ENCODE data around the gene CCNY. TPM values are rescaled to one million over a fixed set of nuclear protein-coding genes. Genes with fewer than 3 reads are reported as not detected.
A peak's percentile ranks its signal among the peaks of the same experiment; 100 is the strongest.

The CCNY gene
- total and polyA plus RNA-seq, 9 donors = 48.0 to 99.6 (median 89.1) TPM

DNA sequence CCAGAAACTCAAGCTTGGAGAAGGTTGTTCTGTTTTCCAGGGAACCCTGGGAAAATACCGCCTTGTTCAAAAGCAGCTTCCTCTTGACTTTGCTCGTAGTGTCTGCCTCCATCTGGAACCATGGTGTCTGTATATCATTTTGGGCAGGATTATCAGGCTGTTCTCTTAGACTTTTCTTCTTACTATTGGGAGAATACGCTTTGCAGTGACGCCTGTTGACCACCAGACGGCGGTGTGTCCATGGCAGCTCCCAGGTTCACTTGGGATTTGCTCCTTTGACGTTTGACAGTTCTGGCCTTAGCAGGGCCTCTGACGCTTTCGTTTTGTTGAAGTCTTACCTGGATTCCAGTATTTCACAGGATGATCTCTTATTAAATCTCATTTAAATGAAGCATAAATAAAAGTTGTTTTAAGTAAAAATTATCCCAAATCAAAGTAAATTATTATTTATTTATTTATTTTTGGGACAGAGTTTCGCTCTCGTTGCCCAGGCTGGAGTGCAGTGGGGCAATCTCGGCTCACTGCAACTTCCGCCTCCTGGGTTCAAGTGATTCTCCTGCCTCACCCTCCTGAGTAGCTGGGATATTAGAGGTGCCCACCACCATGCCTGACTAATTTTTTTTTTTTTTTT is 227.1 kb downstream of the CCNY start:
- Histone ChIP-seq H3K4me1 (ENCODE audit: control insufficient read depth, insufficient read depth, low read length) (peaks cover 26% of the 10 kb centered on the region), H3K36me3 (ENCODE audit: control insufficient read depth, insufficient read depth, low read length) (peaks cover 40% of the 10 kb centered on the region), H3K4me3 (ENCODE audit: low read length) (no peak overlapping the region), H3K27me3 (ENCODE audit: control insufficient read depth, insufficient read depth, low read length) (no peaks in the 10 kb centered on the region), H3K9me3 (replicated peaks; ENCODE audit: control insufficient read depth, low read depth, low read length) (no peaks in the 10 kb centered on the region), H3K27ac (ENCODE audit: low read length) (no peak overlapping the region)
- WGBS (ENCODE audit: insufficient coverage) = 0% methylated on average over 1 of the region's 13 CpGs
- DNase-seq = peak; percentile 72

DNA sequence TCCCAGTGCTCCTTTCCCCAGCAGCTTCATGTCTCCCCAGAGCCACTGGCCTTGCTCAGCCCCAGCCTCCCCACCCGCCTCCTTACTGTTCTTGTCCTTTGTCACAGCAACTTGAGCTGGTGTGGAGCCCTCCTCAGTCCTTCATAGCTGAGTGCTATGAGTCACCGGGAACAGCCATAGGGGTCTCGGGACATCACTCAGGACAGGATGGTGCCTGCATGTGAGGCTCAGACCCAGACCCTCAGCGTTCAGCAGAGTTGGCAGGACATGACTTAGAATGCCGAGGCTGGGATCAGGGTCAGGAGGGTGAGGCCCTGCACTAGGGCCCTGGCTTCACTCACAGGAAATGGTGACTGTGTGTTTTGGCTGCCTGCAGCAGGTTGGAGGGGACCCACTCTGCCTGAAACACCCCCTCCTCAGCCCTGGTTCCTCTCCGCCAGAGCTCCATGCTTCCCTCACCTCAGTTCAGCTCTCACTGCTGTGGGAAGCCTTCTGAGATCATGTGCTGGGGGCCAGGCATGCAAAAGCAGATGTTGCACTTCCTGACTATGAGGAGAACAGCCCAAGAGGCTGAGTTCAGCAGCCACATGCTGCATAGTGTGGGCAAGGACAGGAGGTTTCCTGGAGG is 228.1 kb downstream of the CCNY start:
- no peaks in the 10 kb centered on the region for H3K9me3 ChIP-seq (replicated peaks; ENCODE audit: control insufficient read depth, low read depth, low read length)
- H3K27me3 ChIP-seq (ENCODE audit: control insufficient read depth, insufficient read depth, low read length) = no peaks in the 10 kb centered on the region
- no peak overlapping the region for H3K4me3 ChIP-seq (ENCODE audit: low read length)
- H3K4me1 ChIP-seq (ENCODE audit: control insufficient read depth, insufficient read depth, low read length) = peaks cover 26% of the 10 kb centered on the region
- WGBS (ENCODE audit: insufficient coverage) = 37% methylated on average over 5 of the region's 6 CpGs
- H3K27ac ChIP-seq (ENCODE audit: low read length) = peak overlapping the region; percentile 74
- DNase-seq = peak; percentile 77
- H3K36me3 ChIP-seq (ENCODE audit: control insufficient read depth, insufficient read depth, low read length) = peaks cover 46% of the 10 kb centered on the region

DNA sequence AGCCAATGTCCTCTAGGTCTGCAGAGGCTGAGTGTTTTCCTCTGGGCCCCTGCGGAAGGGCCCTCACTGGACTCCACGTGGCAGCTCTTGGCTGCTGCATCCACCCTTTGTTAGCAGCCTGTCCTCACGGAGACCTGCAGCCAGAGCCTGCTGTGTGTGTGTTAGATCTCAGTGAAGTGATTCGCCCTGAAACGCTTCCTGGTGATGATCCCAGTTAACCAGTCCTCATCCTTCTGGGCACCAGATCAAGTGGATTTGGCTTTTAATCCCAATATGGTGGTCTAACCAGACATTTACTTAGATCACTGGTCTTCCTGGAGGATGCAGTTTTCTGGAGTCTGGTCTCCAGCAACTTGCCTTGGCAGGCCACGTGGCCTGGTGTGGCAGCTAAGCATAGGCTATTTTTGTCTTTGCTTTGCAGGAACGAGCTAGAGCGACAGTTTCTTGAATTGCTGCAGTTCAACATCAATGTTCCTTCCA is 229.3 kb downstream of the CCNY start:
- H3K4me1 ChIP-seq (ENCODE audit: control insufficient read depth, insufficient read depth, low read length) = peaks cover 26% of the 10 kb centered on the region
- WGBS (ENCODE audit: insufficient coverage) = 67% methylated on average over 4 of the region's 8 CpGs
- peak; percentile 45 for DNase-seq

GRCh38 chr10:35567951-35568350 is 231.6 kb downstream of the CCNY start:
- Histone ChIP-seq H3K27ac (ENCODE audit: low read length) (no peak overlapping the region), H3K9me3 (replicated peaks; ENCODE audit: control insufficient read depth, low read depth, low read length) (no peaks in the 10 kb centered on the region), H3K4me3 (ENCODE audit: low read length) (no peak overlapping the region), H3K27me3 (ENCODE audit: control insufficient read depth, insufficient read depth, low read length) (no peaks in the 10 kb centered on the region), H3K4me1 (ENCODE audit: control insufficient read depth, insufficient read depth, low read length) (peaks cover 23% of the 10 kb centered on the region), H3K36me3 (ENCODE audit: control insufficient read depth, insufficient read depth, low read length) (peaks cover 42% of the 10 kb centered on the region)
- 83% methylated on average over 5 of the region's 6 CpGs for WGBS (ENCODE audit: insufficient coverage)
- no peak for DNase-seq

More for the DNA sequence above, 229.3 kb downstream of the CCNY start:
- no peaks in the 10 kb centered on the region for H3K27me3 ChIP-seq (ENCODE audit: control insufficient read depth, insufficient read depth, low read length)
- no peaks in the 10 kb centered on the region for H3K9me3 ChIP-seq (replicated peaks; ENCODE audit: control insufficient read depth, low read depth, low read length)
- H3K36me3 ChIP-seq (ENCODE audit: control insufficient read depth, insufficient read depth, low read length) = peaks cover 41% of the 10 kb centered on the region
- H3K4me3 ChIP-seq (ENCODE audit: low read length) = no peak overlapping the region
- peak overlapping the region; percentile 69 for H3K27ac ChIP-seq (ENCODE audit: low read length)

DNA sequence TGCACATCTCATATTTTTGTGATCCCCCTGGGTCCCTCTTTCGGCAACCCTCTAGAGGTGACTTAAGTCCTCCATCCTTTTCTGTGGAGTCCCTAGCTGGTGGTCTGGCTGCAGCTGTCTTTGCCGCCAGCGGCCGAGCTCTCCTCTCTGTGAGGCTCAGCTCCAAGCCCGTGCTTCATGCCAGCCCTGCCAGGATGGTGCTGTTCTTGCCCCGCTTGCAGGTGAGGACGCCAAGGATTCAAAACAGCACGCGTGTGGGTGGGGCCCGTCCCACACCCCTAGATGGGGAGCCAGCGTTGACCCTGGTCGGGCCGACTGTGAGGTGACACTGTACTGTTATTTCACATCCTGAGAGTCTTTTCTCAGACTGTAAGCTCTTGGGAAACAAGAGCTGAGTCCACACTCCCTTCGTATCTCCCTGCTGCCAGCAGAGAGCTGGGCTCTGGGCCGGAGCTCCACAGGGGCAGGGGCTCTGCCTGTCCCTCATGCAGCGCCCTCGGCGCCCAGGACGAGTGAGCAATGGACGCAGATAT is 232.2 kb downstream of the CCNY start:
- Histone ChIP-seq H3K27ac (ENCODE audit: low read length) (no peak overlapping the region), H3K36me3 (ENCODE audit: control insufficient read depth, insufficient read depth, low read length) (peaks cover 47% of the 10 kb centered on the region), H3K4me3 (ENCODE audit: low read length) (no peak overlapping the region), H3K9me3 (replicated peaks; ENCODE audit: control insufficient read depth, low read depth, low read length) (no peaks in the 10 kb centered on the region), H3K4me1 (ENCODE audit: control insufficient read depth, insufficient read depth, low read length) (peaks cover 24% of the 10 kb centered on the region), H3K27me3 (ENCODE audit: control insufficient read depth, insufficient read depth, low read length) (no peaks in the 10 kb centered on the region)
- 85% methylated on average over 19 of the region's 20 CpGs for WGBS (ENCODE audit: insufficient coverage)
- no peak for DNase-seq

GRCh38 chr10:35569111-35569707 is 232.9 kb downstream of the CCNY start:
- H3K9me3 ChIP-seq (replicated peaks; ENCODE audit: control insufficient read depth, low read depth, low read length) = no peaks in the 10 kb centered on the region
- H3K4me1 ChIP-seq (ENCODE audit: control insufficient read depth, insufficient read depth, low read length) = peaks cover 23% of the 10 kb centered on the region
- DNase-seq = peak; percentile 45
- H3K36me3 ChIP-seq (ENCODE audit: control insufficient read depth, insufficient read depth, low read length) = peaks cover 50% of the 10 kb centered on the region
- H3K4me3 ChIP-seq (ENCODE audit: low read length) = no peak overlapping the region
- no peaks in the 10 kb centered on the region for H3K27me3 ChIP-seq (ENCODE audit: control insufficient read depth, insufficient read depth, low read length)
- WGBS (ENCODE audit: insufficient coverage) = 69% methylated on average over 7 of the region's 19 CpGs
- H3K27ac ChIP-seq (ENCODE audit: low read length) = no peak overlapping the region

DNA sequence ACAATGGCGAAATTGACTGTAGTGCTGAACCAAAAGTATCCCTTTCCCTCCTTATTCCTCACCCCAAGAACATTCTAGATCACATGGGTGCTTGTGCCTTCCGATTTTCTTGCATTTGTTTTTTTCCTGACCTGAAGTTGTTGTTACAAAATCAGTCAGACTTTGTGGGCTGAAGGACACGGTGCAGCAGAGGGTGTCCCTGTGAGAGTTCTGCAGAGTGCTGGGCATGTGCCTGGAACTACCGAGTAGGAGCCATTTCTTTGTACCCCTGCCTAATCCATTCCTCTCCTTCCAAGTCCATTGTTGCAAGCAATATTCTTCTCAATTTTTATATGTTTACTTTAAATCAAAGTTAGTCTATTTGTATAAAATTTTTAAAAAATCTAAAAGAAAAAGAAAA is 233.5 kb downstream of the CCNY start:
- H3K36me3 ChIP-seq (ENCODE audit: control insufficient read depth, insufficient read depth, low read length) = peaks cover 53% of the 10 kb centered on the region
- DNase-seq = no peak
- H3K4me3 ChIP-seq (ENCODE audit: low read length) = no peak overlapping the region
- no peaks in the 10 kb centered on the region for H3K9me3 ChIP-seq (replicated peaks; ENCODE audit: control insufficient read depth, low read depth, low read length)
- no peak overlapping the region for H3K27ac ChIP-seq (ENCODE audit: low read length)
- no peaks in the 10 kb centered on the region for H3K27me3 ChIP-seq (ENCODE audit: control insufficient read depth, insufficient read depth, low read length)
- 78% methylated on average over 3 of the region's 4 CpGs for WGBS (ENCODE audit: insufficient coverage)
- peaks cover 20% of the 10 kb centered on the region for H3K4me1 ChIP-seq (ENCODE audit: control insufficient read depth, insufficient read depth, low read length)

DNA sequence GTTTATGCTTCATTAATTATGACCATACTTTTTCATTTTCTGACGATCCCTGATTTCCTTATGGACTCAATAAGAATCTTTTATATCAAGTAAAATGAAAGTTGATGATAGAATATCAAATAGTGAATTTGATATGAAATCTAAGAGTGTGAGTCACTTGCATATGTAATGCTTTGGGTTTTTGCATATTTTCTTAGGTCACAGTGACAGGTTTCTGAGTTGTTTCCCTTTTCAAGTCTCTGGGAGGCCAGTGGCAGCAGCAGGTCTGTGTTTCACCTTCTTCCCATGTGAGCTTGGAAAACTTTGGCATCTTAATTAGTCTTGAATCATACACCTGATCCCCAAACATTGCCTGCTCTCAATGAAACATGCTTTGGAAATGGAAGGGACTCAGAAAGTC is 234.1 kb downstream of the CCNY start:
- Histone ChIP-seq H3K4me1 (ENCODE audit: control insufficient read depth, insufficient read depth, low read length) (peaks cover 15% of the 10 kb centered on the region), H3K36me3 (ENCODE audit: control insufficient read depth, insufficient read depth, low read length) (peaks cover 55% of the 10 kb centered on the region), H3K9me3 (replicated peaks; ENCODE audit: control insufficient read depth, low read depth, low read length) (no peaks in the 10 kb centered on the region), H3K4me3 (ENCODE audit: low read length) (no peak overlapping the region), H3K27me3 (ENCODE audit: control insufficient read depth, insufficient read depth, low read length) (no peaks in the 10 kb centered on the region), H3K27ac (ENCODE audit: low read length) (no peak overlapping the region)
- no CpG with 5 or more reads among the region's 1 CpG for WGBS (ENCODE audit: insufficient coverage)
- DNase-seq = no peak

DNA sequence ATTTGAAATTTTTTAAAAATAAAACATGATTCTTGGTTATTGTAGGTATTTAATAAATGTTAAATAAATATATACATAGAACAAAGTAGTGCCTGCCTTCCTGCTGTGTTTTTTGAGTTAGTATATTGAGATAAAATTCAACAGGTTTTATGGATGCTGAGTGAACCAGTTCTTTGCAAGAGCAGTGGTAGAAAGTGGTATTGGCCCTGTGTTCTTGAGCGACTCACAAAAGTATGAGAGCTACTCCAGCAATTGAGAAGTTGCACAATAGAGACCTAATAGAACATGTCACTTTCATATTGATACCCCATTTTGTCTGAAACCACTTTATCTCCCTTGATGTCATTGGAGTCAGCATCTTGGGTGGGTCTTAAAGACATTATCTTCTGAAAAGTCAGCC is 236.3 kb downstream of the CCNY start:
- no peak overlapping the region for H3K27ac ChIP-seq (ENCODE audit: low read length)
- H3K4me1 ChIP-seq (ENCODE audit: control insufficient read depth, insufficient read depth, low read length) = peaks cover 8% of the 10 kb centered on the region
- no CpG with 5 or more reads among the region's 1 CpG for WGBS (ENCODE audit: insufficient coverage)
- no peaks in the 10 kb centered on the region for H3K9me3 ChIP-seq (replicated peaks; ENCODE audit: control insufficient read depth, low read depth, low read length)
- no peak overlapping the region for H3K4me3 ChIP-seq (ENCODE audit: low read length)
- no peak for DNase-seq
- peaks cover 47% of the 10 kb centered on the region for H3K36me3 ChIP-seq (ENCODE audit: control insufficient read depth, insufficient read depth, low read length)
- H3K27me3 ChIP-seq (ENCODE audit: control insufficient read depth, insufficient read depth, low read length) = no peaks in the 10 kb centered on the region

DNA sequence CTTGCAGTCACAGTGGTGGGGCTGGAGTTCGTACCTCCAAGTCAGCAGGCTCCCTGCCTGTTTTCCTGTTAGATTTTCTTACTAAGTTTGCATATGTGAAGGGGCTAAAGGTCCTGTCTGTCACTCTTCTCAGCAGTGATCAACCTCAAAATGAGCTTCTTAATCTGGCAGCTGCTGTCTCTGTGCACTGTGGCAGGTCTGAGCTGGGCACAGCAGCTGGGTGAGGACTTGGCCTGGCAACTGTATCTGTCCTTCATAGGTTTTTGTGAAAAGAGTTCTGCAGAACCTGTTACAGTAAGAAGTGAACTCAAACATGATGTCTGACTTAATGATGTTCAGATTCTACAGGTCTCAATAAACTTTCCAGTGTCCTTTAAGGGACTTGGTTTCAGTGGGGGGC is 237.5 kb downstream of the CCNY start:
- Histone ChIP-seq H3K27ac (ENCODE audit: low read length) (no peak overlapping the region), H3K27me3 (ENCODE audit: control insufficient read depth, insufficient read depth, low read length) (no peaks in the 10 kb centered on the region), H3K4me1 (ENCODE audit: control insufficient read depth, insufficient read depth, low read length) (peaks cover 20% of the 10 kb centered on the region), H3K4me3 (ENCODE audit: low read length) (no peak overlapping the region), H3K9me3 (replicated peaks; ENCODE audit: control insufficient read depth, low read depth, low read length) (no peaks in the 10 kb centered on the region), H3K36me3 (ENCODE audit: control insufficient read depth, insufficient read depth, low read length) (peaks cover 35% of the 10 kb centered on the region)
- WGBS (ENCODE audit: insufficient coverage) = 86% methylated on average over 1 of the region's 1 CpG
- DNase-seq = peak; percentile 44

Data from muscle of leg (tissue), 11 donors.